ENCODE data around the gene DCHS1.

The DCHS1 gene

GRCh38 chr11:6611092-6611962 lies 44.3 kb downstream of the DCHS1 start:
- DNase-seq (ENCODE audit: low read depth): no peak

- DNase-seq (ENCODE audit: low read depth): no peak
Measured at GRCh38 chr11:6610591-6610990, 45.0 kb downstream of the DCHS1 start.

- no peak for DNase-seq (ENCODE audit: low read depth)
Measured at GRCh38 chr11:6609502-6610015, 46.0 kb downstream of the DCHS1 start.

GRCh38 chr11:6608726-6609501 lies 46.7 kb downstream of the DCHS1 start:
- no peak for DNase-seq (ENCODE audit: low read depth)

- no peak for DNase-seq (ENCODE audit: low read depth)
Measured at GRCh38 chr11:6608011-6608410, 47.6 kb downstream of the DCHS1 start.

GRCh38 chr11:6607190-6607795 lies 48.3 kb downstream of the DCHS1 start:
- DNase-seq (ENCODE audit: low read depth): no peak

GRCh38 chr11:6606471-6607189 lies 49.0 kb downstream of the DCHS1 start:
- DNase-seq (ENCODE audit: low read depth): peak; percentile 32

- DNase-seq (ENCODE audit: low read depth): no peak
Measured at GRCh38 chr11:6604790-6605189, 50.8 kb downstream of the DCHS1 start.

GRCh38 chr11:6604081-6604626 lies 51.5 kb downstream of the DCHS1 start:
- DNase-seq (ENCODE audit: low read depth): peak; percentile 31

- DNase-seq (ENCODE audit: low read depth): peak; percentile 79
Measured at GRCh38 chr11:6603287-6604080, 52.1 kb downstream of the DCHS1 start, which contains the start of the genes ILK and RRP8. Gene ILK (plus strand): TSS chr11:6603774. CDS start chr11:6604272, 498 bp downstream. Gene RRP8 (minus strand): TSS chr11:6603616. CDS start chr11:6603502, 114 bp downstream.

GRCh38 chr11:6602096-6602940 lies 53.3 kb downstream of the DCHS1 start:
- no peak for DNase-seq (ENCODE audit: low read depth)

- no peak for DNase-seq (ENCODE audit: low read depth)
Measured at GRCh38 chr11:6601041-6601461, 54.6 kb downstream of the DCHS1 start.

- DNase-seq (ENCODE audit: low read depth): no peak
Measured at GRCh38 chr11:6599881-6600390, 55.7 kb downstream of the DCHS1 start.

GRCh38 chr11:6599449-6599848 lies 56.2 kb downstream of the DCHS1 start:
- no peak for DNase-seq (ENCODE audit: low read depth)

- no peak for DNase-seq (ENCODE audit: low read depth)
Measured at GRCh38 chr11:6598555-6598954, 57.1 kb downstream of the DCHS1 start.

GRCh38 chr11:6596239-6596877 lies 59.3 kb downstream of the DCHS1 start:
- DNase-seq (ENCODE audit: low read depth): no peak

GRCh38 chr11:6594142-6594768 lies 61.4 kb downstream of the DCHS1 start:
- no peak for DNase-seq (ENCODE audit: low read depth)

GRCh38 chr11:6588018-6588417 lies 67.6 kb downstream of the DCHS1 start:
- DNase-seq (ENCODE audit: low read depth): no peak
